ENCODE measurements around the gene TBX18. TPM values are rescaled to one million over a fixed set of nuclear protein-coding genes. Genes with fewer than 3 reads are reported as not detected.

Gene TBX18
- total RNA-seq, 1 experiment from 2014 or later = 14.4 TPM

DNA sequence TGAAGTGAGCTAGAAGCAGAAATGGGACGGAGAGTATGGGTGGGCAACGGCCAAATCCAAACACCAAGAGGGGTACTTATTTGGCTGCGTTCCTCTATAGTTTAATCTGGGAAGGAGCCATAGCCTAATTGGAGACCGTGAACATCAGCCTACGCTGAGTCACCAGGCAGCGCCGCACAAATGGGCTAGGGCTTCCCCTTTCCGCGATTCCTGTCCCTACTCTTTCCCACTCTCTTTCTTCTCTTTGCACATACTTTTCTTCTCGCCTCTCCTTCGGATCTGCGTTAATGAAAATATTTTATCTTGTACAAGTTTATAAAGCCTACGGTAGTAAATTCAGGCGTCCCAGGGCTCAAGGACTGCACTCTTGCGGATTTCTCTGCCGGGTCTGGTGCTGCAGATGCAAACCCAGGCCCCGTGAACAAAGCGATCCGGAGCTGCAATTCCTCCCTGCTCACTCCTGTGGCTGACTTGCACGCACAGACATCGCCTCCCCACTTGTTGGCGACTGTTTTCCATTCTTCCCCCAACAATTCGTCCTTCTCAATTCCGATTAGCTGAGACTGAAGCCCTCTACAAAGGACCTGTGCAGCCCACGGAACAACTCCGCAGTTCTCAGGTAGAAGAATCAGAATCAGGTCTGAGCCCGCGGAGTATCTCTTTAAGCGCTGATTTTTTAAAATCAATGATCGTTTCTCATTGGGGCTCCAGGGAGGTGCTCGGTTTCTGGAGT, 4.2 kb upstream of the TBX18 start:
- H3K9me3 ChIP-seq (ENCODE audit: control insufficient read depth in 1 of 2, insufficient read depth in 1 of 2, low read depth in 1 of 2, low read length in 2 of 2) = no peaks in the 10 kb centered on the region
- H3K9me2 ChIP-seq (ENCODE audit: insufficient read depth) = no peaks in the 10 kb centered on the region
- ATAC-seq (no peak), DNase-seq (ENCODE audit: low read depth, low spot score) (no peak)
- TF ChIP-seq CEBPB (IDR thresholded peaks at IDR 0.05; ENCODE audit: low read depth) (no peak), ZNF274 (IDR thresholded peaks at IDR 0.05; ENCODE audit: low read depth, low read length) (no peak), EZH2 (IDR thresholded peaks at IDR 0.05) (no peak), CBX3 (IDR thresholded peaks at IDR 0.05; ENCODE audit: low read depth) (no peak), RAD21 (IDR thresholded peaks at IDR 0.05; ENCODE audit: low read depth) (no peak), SRF (IDR thresholded peaks at IDR 0.05; ENCODE audit: low read depth) (no peak), SIN3A (IDR thresholded peaks at IDR 0.05; ENCODE audit: low read depth) (no peak), ELF1 (IDR thresholded peaks at IDR 0.05; ENCODE audit: borderline replicate concordance, low read depth) (no peak), SP1 (IDR thresholded peaks at IDR 0.05; ENCODE audit: low read depth) (no peak), ZFX (IDR thresholded peaks at IDR 0.05) (no peak), JUND (IDR thresholded peaks at IDR 0.05) (no peak), TCF7L2 (IDR thresholded peaks at IDR 0.05; ENCODE audit: borderline replicate concordance, extremely low read depth, insufficient read depth, insufficient read length) (no peak), EGR1 (IDR thresholded peaks at IDR 0.05; ENCODE audit: low read depth) (no peak), POLR2AphosphoS5 (IDR thresholded peaks at IDR 0.05; ENCODE audit: low read depth, low read length) (no peak), EZH2phosphoT487 (IDR thresholded peaks at IDR 0.05; ENCODE audit: borderline replicate concordance) (no peak), FOSL1 (IDR thresholded peaks at IDR 0.05; ENCODE audit: low read depth) (no peak), YY1 (IDR thresholded peaks at IDR 0.05; ENCODE audit: extremely low read depth, insufficient replicate concordance, low read depth, low read length) (no peak)
- TF ChIP-seq, protein P1, sequence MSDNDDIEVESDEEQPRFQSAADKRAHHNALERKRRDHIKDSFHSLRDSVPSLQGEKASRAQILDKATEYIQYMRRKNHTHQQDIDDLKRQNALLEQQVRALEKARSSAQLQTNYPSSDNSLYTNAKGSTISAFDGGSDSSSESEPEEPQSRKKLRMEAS (IDR thresholded peaks at IDR 0.05) = no peak
- TF ChIP-seq, protein P2, sequence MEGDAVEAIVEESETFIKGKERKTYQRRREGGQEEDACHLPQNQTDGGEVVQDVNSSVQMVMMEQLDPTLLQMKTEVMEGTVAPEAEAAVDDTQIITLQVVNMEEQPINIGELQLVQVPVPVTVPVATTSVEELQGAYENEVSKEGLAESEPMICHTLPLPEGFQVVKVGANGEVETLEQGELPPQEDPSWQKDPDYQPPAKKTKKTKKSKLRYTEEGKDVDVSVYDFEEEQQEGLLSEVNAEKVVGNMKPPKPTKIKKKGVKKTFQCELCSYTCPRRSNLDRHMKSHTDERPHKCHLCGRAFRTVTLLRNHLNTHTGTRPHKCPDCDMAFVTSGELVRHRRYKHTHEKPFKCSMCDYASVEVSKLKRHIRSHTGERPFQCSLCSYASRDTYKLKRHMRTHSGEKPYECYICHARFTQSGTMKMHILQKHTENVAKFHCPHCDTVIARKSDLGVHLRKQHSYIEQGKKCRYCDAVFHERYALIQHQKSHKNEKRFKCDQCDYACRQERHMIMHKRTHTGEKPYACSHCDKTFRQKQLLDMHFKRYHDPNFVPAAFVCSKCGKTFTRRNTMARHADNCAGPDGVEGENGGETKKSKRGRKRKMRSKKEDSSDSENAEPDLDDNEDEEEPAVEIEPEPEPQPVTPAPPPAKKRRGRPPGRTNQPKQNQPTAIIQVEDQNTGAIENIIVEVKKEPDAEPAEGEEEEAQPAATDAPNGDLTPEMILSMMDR (IDR thresholded peaks at IDR 0.05 in 2 of 3, conservative IDR thresholded peaks at IDR 0.05 in 1 of 3; ENCODE audit: borderline replicate concordance in 1 of 3, insufficient read depth in 1 of 3, low read depth in 2 of 3, low read length in 2 of 3) = no peak
- TF ChIP-seq, protein P3, sequence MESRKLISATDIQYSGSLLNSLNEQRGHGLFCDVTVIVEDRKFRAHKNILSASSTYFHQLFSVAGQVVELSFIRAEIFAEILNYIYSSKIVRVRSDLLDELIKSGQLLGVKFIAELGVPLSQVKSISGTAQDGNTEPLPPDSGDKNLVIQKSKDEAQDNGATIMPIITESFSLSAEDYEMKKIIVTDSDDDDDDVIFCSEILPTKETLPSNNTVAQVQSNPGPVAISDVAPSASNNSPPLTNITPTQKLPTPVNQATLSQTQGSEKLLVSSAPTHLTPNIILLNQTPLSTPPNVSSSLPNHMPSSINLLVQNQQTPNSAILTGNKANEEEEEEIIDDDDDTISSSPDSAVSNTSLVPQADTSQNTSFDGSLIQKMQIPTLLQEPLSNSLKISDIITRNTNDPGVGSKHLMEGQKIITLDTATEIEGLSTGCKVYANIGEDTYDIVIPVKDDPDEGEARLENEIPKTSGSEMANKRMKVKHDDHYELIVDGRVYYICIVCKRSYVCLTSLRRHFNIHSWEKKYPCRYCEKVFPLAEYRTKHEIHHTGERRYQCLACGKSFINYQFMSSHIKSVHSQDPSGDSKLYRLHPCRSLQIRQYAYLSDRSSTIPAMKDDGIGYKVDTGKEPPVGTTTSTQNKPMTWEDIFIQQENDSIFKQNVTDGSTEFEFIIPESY (IDR thresholded peaks at IDR 0.05; ENCODE audit: extremely low read depth, insufficient replicate concordance, low read length) = no peak
- H3K4me1 ChIP-seq (ENCODE audit: control insufficient read depth in 1 of 2, insufficient read depth in 2 of 2, low read length in 2 of 2) = peaks cover 0 to 18% of the 10 kb centered on the region in 2 experiments; a peak in 3 of 4 replicates
- H3K79me2 ChIP-seq (ENCODE audit: insufficient read depth, low read length) = no peaks in the 10 kb centered on the region
- peak overlapping the region; percentile 39 for H3K9ac ChIP-seq (ENCODE audit: low read length)
- ChIA-PET CTCF (no interaction called here), POLR2A (interaction anchor here (0.6 kb wide), 1 partner anchor 209 kb away, joined by 4 read pairs; no protein-coding TSS in a partner anchor), RAD21 (ENCODE audit: low non-redundant PET in 1 of 2, low total read pairs in 2 of 2, uncharacterized antibody in 2 of 2, unreplicated experiment in 2 of 2) (no interaction called here)
- H3K27ac ChIP-seq (ENCODE audit: low read depth, low read length) = no peak overlapping the region
- H3K4me2 ChIP-seq (ENCODE audit: low read length) = peak overlapping the region; percentile 80
- H4K20me1 ChIP-seq (ENCODE audit: insufficient read depth) = no peaks in the 10 kb centered on the region
- H3K27me3 ChIP-seq (ENCODE audit: insufficient read depth, low read length) = no peaks in the 10 kb centered on the region
- intact Hi-C loops (cut with micrococcal nuclease) = no loop called here
- no TSS peak for BruUV-seq (replicated peaks)
- H3K4me3 ChIP-seq (replicated peaks in 1 of 2; ENCODE audit: low read depth in 1 of 2, low read length in 2 of 2) = peak overlapping the region; percentile 10 to 57
- peak overlapping the region; percentile 68 for H2AFZ ChIP-seq (ENCODE audit: low read depth, low read length, poor library complexity, severe bottlenecking)
- no peaks in the 10 kb centered on the region for H3K36me3 ChIP-seq (ENCODE audit: control insufficient read depth in 1 of 2, insufficient read depth in 2 of 2, low read length in 2 of 2)

All from HCT116 (cell line).